PC-9 (cell line): ENCODE results near the gene FXYD3. TPM values are rescaled to one million over a fixed set of nuclear protein-coding genes. Genes with fewer than 3 reads are reported as not detected.

Experiments
- BruUV-seq: library from RNA; stranded (reverse); fragments of 400-500 nt; replicated peaks from 2 replicates; lab custom pipeline; 2021; lab: Mats Ljungman, UMichigan
- CTCF ChIA-PET: fragments of 300-600 bp; sonication (Branson Sonifier 250); formaldehyde crosslinking; loops from one replicate; lab custom pipeline; 2022; ENCODE audit warnings: antibody characterized with exemption; lab: Charles Lee
- POLR2A ChIA-PET: fragments of 300-600 bp; sonication (Branson Sonifier 250); formaldehyde crosslinking; loops from one replicate; lab custom pipeline; 2022; ENCODE audit warnings: antibody characterized with exemption; ENCODE audit not compliant: unreplicated experiment; lab: Charles Lee
- DNase-seq, 2 experiments: peaks; one replicate each; pipeline versions ENCODE4 v3.0.0 to v3.0.0-alpha.2; 2015 to 2022; ENCODE audit warnings: mixed read lengths in 1 of 2
- H2AFZ ChIP-seq: fragments of 200-600 bp; sonication (generic); 2 replicates; pipeline ENCODE4 v1.8.1; 2017; ENCODE audit warnings: antibody characterized with exemption
- H3F3A ChIP-seq: fragments of 200-600 bp; sonication (generic); 2 replicates; pipeline ENCODE4 v1.8.1; 2017; ENCODE audit warnings: antibody characterized with exemption, mild to moderate bottlenecking, low read depth; ENCODE audit not compliant: insufficient read depth
- H3K27ac ChIP-seq: fragments of 200-600 bp; sonication (generic); 2 replicates; pipeline ENCODE4 v1.6.1; 2016; ENCODE audit warnings: mixed run types
- H3K27me3 ChIP-seq: fragments of 200-600 bp; sonication (generic); 2 replicates; pipeline ENCODE4 v1.6.1; 2016; ENCODE audit warnings: low read depth, mixed run types; ENCODE audit not compliant: insufficient read depth
- H3K36me3 ChIP-seq: fragments of 200-600 bp; sonication (generic); 2 replicates; pipeline ENCODE4 v1.6.1; 2016; ENCODE audit warnings: low read depth, mixed run types
- H3K4me1 ChIP-seq: fragments of 200-600 bp; sonication (generic); replicated peaks from 2 replicates; pipeline ENCODE4 v1.6.1; 2016; ENCODE audit warnings: mixed run types; ENCODE audit not compliant: insufficient read depth
- H3K4me2 ChIP-seq: fragments of 200-600 bp; sonication (generic); 2 replicates; pipeline ENCODE4 v1.6.1; 2017; ENCODE audit warnings: mixed run types
- H3K4me3 ChIP-seq: fragments of 200-600 bp; sonication (generic); 2 replicates; pipeline ENCODE4 v1.6.1; 2016; ENCODE audit warnings: mixed run types
- H3K79me2 ChIP-seq: fragments of 200-600 bp; sonication (generic); 2 replicates; pipeline ENCODE4 v1.6.1; 2017; ENCODE audit warnings: low read depth, mixed run types
- H3K9me2 ChIP-seq: fragments of 200-600 bp; sonication (generic); 2 replicates; pipeline ENCODE4 v1.8.1; 2017; ENCODE audit warnings: mild to moderate bottlenecking; ENCODE audit not compliant: insufficient read depth
- H3K9me3 ChIP-seq: fragments of 200-600 bp; sonication (generic); 2 replicates; pipeline ENCODE4 v1.8.1; 2016; ENCODE audit warnings: low read depth; ENCODE audit not compliant: insufficient read depth
- H4K20me1 ChIP-seq: fragments of 200-600 bp; sonication (generic); 2 replicates; pipeline ENCODE4 v1.8.1; 2017; ENCODE audit not compliant: insufficient read depth
- CTCF ChIP-seq: fragments of 200-600 bp; sonication (generic); conservative IDR thresholded peaks from 2 replicates; pipeline ENCODE4 v1.6.1; 2017; ENCODE audit warnings: mixed run types, antibody characterized with exemption, mild to moderate bottlenecking, moderate library complexity
- EZH2 ChIP-seq: fragments of 200-600 bp; sonication (generic); IDR thresholded peaks from 2 replicates; pipeline ENCODE4 v1.8.0; 2017; ENCODE audit warnings: antibody characterized with exemption, low read depth
- intact Hi-C: fragments of 100-400 bp; cut with micrococcal nuclease; formaldehyde crosslinking; loops from one replicate; pipeline ENCODE4 v1.10.0; 2022; ENCODE audit not compliant: unreplicated experiment
- total RNA-seq: library from RNA; stranded (reverse); gene quantifications from 2 replicates; pipeline ENCODE4 v1.2.3, GENCODE V29; 2021

FXYD3 gene
- total RNA-seq, 1 experiment from 2014 or later = 287 TPM

- ChIA-PET POLR2A (no interaction called here), CTCF (interaction anchor here (0.6 kb wide), 1 partner anchor 155 kb away, joined by 5 read pairs; no protein-coding TSS in a partner anchor)
- Histone ChIP-seq H4K20me1 (no peaks in the 10 kb centered on the region), H3K27ac (no peak overlapping the region), H3K4me3 (no peak overlapping the region), H3F3A (no peaks in the 10 kb centered on the region), H2AFZ (no peak overlapping the region), H3K9me2 (no peaks in the 10 kb centered on the region), H3K9me3 (no peaks in the 10 kb centered on the region), H3K27me3 (peaks cover 5% of the 10 kb centered on the region; the same call in 1 of the 2 replicates), H3K36me3 (no peaks in the 10 kb centered on the region), H3K4me2 (no peak overlapping the region), H3K4me1 (no peaks in the 10 kb centered on the region), H3K79me2 (no peaks in the 10 kb centered on the region)
- no TSS peak for BruUV-seq
- DNase-seq = no peak
- intact Hi-C loops = no loop called here
- TF ChIP-seq EZH2 (no peak), CTCF (no peak)
These were observed 34.9 kb upstream of the FXYD3 start for GRCh38 chr19:35080613-35081170.

- Histone ChIP-seq H3K79me2 (no peaks in the 10 kb centered on the region), H3K36me3 (no peaks in the 10 kb centered on the region), H3K4me2 (no peak overlapping the region), H3K9me2 (no peaks in the 10 kb centered on the region), H3K27me3 (peaks cover 5% of the 10 kb centered on the region; the same call in 1 of the 2 replicates), H2AFZ (no peak overlapping the region), H3K9me3 (no peaks in the 10 kb centered on the region), H4K20me1 (no peaks in the 10 kb centered on the region), H3K4me3 (no peak overlapping the region), H3F3A (no peaks in the 10 kb centered on the region), H3K27ac (no peak overlapping the region), H3K4me1 (no peaks in the 10 kb centered on the region)
- ChIA-PET POLR2A (no interaction called here), CTCF (interaction anchor here (0.6 kb wide), 1 partner anchor 154 kb away, joined by 5 read pairs; no protein-coding TSS in a partner anchor)
- intact Hi-C loops = no loop called here
- no peak for DNase-seq
- BruUV-seq = no TSS peak
- TF ChIP-seq EZH2 = no peak
- no peak for TF ChIP-seq CTCF
These were observed 34.4 kb upstream of the FXYD3 start for GRCh38 chr19:35081201-35081600.

GRCh38 chr19:35083691-35084508, 31.7 kb upstream of the FXYD3 start:
- DNase-seq = no peak
- H3K4me2 ChIP-seq = no peak overlapping the region
- H4K20me1 ChIP-seq = no peaks in the 10 kb centered on the region
- no peaks in the 10 kb centered on the region for H3K36me3 ChIP-seq
- H3K4me1 ChIP-seq = 0 out of 2 replicates have a peak, but pooled peaks cover 3% of the 10 kb centered on the region
- ChIA-PET POLR2A (no interaction called here), CTCF (no interaction called here)
- no peaks in the 10 kb centered on the region for H3K79me2 ChIP-seq
- H3F3A ChIP-seq = no peaks in the 10 kb centered on the region
- H3K27ac ChIP-seq = no peak overlapping the region
- H3K9me2 ChIP-seq = no peaks in the 10 kb centered on the region
- H3K4me3 ChIP-seq = no peak overlapping the region
- H3K27me3 ChIP-seq = no peaks in the 10 kb centered on the region; the same call in 1 of the 2 replicates
- intact Hi-C loops = no loop called here
- H2AFZ ChIP-seq = no peak overlapping the region
- TF ChIP-seq EZH2 = no peak
- TF ChIP-seq CTCF = no peak
- BruUV-seq = no TSS peak
- H3K9me3 ChIP-seq = no peaks in the 10 kb centered on the region
